Subcutaneous adipose tissue (tissue), 4 donors: ENCODE data around the gene ARSB. TPM values are rescaled to one million over a fixed set of nuclear protein-coding genes. Genes with fewer than 3 reads are reported as not detected.

Experiments used
- total RNA-seq, 4 donors: library from RNA; depleted of rRNA; stranded (reverse); fragments of >200 nt; gene quantifications; one replicate each; pipeline ENCODE4 v1.1.0, GENCODE V29; 2016
- TF ChIP-seq, protein P1 (sequence below): fragments of 450-650 bp; IDR thresholded peaks from one replicate; pipeline ENCODE4 v1.5.1; 2016; ENCODE audit warnings: low read depth, mild to moderate bottlenecking, control low read depth, antibody characterized with exemption, moderate library complexity

The ARSB gene
- total RNA-seq, 4 donors from 2014 or later = 10.9 to 24.8 (median 17.0) TPM

GRCh38 chr5:78893940-78894677 is 91.0 kb downstream of the ARSB start:
- TF ChIP-seq, protein P1, sequence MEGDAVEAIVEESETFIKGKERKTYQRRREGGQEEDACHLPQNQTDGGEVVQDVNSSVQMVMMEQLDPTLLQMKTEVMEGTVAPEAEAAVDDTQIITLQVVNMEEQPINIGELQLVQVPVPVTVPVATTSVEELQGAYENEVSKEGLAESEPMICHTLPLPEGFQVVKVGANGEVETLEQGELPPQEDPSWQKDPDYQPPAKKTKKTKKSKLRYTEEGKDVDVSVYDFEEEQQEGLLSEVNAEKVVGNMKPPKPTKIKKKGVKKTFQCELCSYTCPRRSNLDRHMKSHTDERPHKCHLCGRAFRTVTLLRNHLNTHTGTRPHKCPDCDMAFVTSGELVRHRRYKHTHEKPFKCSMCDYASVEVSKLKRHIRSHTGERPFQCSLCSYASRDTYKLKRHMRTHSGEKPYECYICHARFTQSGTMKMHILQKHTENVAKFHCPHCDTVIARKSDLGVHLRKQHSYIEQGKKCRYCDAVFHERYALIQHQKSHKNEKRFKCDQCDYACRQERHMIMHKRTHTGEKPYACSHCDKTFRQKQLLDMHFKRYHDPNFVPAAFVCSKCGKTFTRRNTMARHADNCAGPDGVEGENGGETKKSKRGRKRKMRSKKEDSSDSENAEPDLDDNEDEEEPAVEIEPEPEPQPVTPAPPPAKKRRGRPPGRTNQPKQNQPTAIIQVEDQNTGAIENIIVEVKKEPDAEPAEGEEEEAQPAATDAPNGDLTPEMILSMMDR = no peak

- TF ChIP-seq, protein P1 = no peak
Measured at GRCh38 chr5:78890667-78891379, 94.3 kb downstream of the ARSB start.

GRCh38 chr5:78889369-78890140 is 95.6 kb downstream of the ARSB start:
- TF ChIP-seq, protein P1 = no peak

DNA sequence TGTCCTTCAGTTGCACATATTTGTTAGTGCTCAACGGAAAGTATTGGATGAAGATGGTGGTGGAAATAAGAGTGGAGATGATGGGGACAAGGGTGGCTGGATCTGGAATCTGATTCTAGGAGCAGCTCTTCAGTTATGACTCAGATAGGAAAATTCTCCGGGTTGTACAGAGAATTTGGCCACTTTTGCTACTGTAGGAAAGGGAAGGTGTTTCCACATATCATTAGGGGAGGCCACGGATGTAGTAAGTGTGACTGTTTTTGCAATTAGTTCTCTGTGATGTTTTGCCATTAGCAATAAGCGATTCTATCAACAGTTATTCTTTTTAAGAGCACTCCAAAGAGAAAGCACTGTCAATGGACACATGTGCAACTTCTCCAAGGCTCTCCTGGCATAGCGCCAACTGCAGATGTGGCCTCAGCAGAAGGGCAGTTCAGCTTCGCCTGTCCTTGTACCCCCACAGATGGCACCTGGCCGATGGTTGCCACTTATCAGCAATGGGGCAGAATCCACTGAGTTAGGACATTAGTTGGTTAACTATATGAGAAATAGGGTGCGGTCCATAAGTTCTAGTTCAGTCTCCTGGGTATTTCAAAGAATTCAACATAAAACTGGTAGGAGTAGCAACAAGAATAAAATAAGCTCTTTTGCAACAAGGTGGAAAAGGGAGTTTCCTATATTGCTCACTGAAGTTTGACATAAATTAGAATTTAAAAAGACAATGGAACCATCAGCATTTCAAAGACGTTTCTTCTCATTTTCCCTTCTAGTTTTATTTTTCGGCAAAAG is 96.3 kb downstream of the ARSB start:
- TF ChIP-seq, protein P1 = no peak

DNA sequence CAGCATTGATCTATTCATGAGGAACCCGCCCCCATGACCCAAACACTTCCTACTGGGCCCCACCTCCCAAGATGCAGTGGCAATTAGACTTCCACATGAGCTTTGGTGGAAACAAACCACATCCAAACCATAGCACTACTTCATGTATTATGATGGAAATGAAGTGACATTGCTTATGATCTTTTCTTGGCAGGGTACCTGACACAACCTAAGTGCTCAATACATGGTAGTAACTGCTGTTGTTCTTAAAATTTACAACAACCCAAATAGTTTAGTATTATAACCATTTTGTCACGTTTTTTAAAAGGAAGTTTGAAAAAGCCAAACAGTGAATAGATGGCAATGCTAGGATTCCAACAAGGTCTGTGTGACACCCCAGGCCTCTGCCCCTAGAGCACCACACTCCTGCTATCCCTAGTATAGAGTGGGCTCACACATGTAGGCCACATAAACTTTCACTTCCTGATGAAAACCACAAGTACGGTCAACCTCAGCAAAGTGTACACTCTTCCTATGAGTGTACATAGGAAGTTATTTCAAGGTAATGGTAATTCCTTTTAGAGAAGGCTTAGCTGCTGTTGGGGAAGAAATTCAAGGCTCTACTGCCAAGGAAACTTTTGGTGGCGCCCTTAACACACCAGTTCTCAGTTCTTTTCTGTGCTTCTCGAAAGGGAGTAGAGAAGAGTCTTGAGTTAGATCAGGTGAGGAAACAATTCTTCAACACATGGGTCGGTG is 97.6 kb downstream of the ARSB start:
- TF ChIP-seq, protein P1 = no peak

GRCh38 chr5:78886341-78887230 is 98.5 kb downstream of the ARSB start:
- TF ChIP-seq, protein P1 = no peak
